Stimulated activated CD4-positive, alpha-beta T cell treated with anti-CD3 and anti-CD28 coated beads, Interleukin-2, amount 100 ng/mL, for 24 hours (primary cell): ENCODE measurements around the gene GOSR1.
"Not testable (repeated sequence)": the region's sequence is repeated elsewhere in the genome, so short reads cannot be mapped to it uniquely, and the experiment has no call there.

ENCODE experiments used
- DNase-seq, 2 donors: peaks; one replicate each; pipeline ENCODE4 v3.0.0-alpha.2; 2020

GOSR1 gene

GRCh38 chr17:30477083-30477773 is at the start of gene GOSR1:
TSS of gene GOSR1 (plus strand) at chr17:30477408. CDS start at chr17:30477434, 26 bp downstream.
- peak; percentile 92 to 93 for DNase-seq

- DNase-seq: no peak
Observed at GRCh38 chr17:30427611-30428010, 49.6 kb upstream of the GOSR1 start.

GRCh38 chr17:30429155-30429554 is 48.1 kb upstream of the GOSR1 start:
- DNase-seq: no peak

- no peak for DNase-seq
Observed at GRCh38 chr17:30433514-30433913, 43.7 kb upstream of the GOSR1 start.

GRCh38 chr17:30436729-30437128 is 40.5 kb upstream of the GOSR1 start:
- no peak for DNase-seq

GRCh38 chr17:30443721-30444120 is 33.5 kb upstream of the GOSR1 start:
- DNase-seq: no peak

- DNase-seq: not testable (repeated sequence)
Observed at GRCh38 chr17:30446640-30447039, 30.6 kb upstream of the GOSR1 start.

- no peak for DNase-seq
Observed at GRCh38 chr17:30449480-30449879, 27.7 kb upstream of the GOSR1 start.

- DNase-seq: no peak
Observed at GRCh38 chr17:30450125-30451027, 26.8 kb upstream of the GOSR1 start.

- DNase-seq: no peak
Observed at GRCh38 chr17:30454635-30455034, 22.6 kb upstream of the GOSR1 start.

- no peak for DNase-seq
Observed at GRCh38 chr17:30458371-30458770, 18.8 kb upstream of the GOSR1 start.

- not testable (repeated sequence) for DNase-seq
Observed at GRCh38 chr17:30458797-30459413, 18.3 kb upstream of the GOSR1 start.

GRCh38 chr17:30468465-30468864 is 8.7 kb upstream of the GOSR1 start:
- no peak for DNase-seq

- no peak for DNase-seq
Observed at GRCh38 chr17:30472238-30472890, 4.8 kb upstream of the GOSR1 start.

- no peak for DNase-seq
Observed at GRCh38 chr17:30475206-30475605, 2.0 kb upstream of the GOSR1 start.

- DNase-seq: peak; percentile 18 to 38
Observed at GRCh38 chr17:30476726-30477082, 504 bp upstream of the GOSR1 start.

GRCh38 chr17:30477774-30478115 is 537 bp downstream of the GOSR1 start:
- DNase-seq: no peak

GRCh38 chr17:30482555-30482954 is 5.3 kb downstream of the GOSR1 start:
- DNase-seq: no peak

- DNase-seq: no peak
Observed at GRCh38 chr17:30483159-30483558, 6.0 kb downstream of the GOSR1 start.

- DNase-seq: no peak
Observed at GRCh38 chr17:30493780-30494179, 16.6 kb downstream of the GOSR1 start.

GRCh38 chr17:30495586-30495985 is 18.4 kb downstream of the GOSR1 start:
- DNase-seq: no peak

GRCh38 chr17:30503558-30503957 is 26.4 kb downstream of the GOSR1 start:
- DNase-seq: no peak

- no peak for DNase-seq
Observed at GRCh38 chr17:30505868-30506417, 28.7 kb downstream of the GOSR1 start.
